SHP77 treated with DMSO at 0.1 percent for 48 hours (cell line): ENCODE results near the gene ATG2A.

Experiments used
- DNase-seq: peaks from one replicate; lab custom pipeline; 2025; lab: John Stamatoyannopoulos, UW

ATG2A gene

DNA sequence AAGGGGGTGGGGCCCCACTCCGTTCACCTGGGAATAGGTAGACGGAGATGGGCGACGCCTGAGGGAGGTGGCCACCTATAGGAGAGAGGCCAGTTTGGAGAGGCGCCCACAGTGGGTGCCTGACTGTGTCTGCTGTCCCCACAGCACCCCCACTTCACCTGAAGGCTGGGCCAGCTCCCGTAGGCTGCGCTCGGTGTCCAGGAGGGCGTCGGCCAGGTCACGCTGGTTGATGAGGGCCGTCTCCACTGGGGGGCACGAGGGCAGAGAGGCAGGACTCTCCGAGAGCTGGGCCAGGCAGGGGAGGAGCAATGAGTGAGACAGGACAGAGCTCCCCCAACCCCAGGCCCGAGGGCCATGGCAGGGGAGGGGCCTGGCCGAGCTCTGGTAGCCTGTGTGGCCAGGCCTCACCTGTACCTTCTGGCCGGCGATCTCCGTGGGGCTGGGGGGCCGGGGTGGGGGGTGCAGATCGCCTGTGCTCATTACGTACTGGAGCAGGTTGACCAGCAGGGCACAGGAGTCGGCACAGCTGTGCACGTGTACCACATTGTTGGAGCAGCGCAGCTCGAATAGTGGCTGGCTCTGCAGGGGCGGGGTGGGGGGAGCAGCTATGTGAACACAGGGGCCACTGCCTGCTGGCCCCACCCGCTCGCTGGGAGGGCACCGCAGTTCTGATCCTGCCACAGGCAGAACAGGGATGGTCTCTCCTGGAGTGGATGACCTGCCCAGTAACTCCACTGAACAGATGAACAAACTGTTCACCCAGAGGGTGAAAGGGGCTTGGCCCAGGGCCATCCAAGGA is 14.7 kb downstream of the ATG2A start:
- DNase-seq, result no peak

GRCh38 chr11:64900774-64901173 is 16.2 kb downstream of the ATG2A start:
- no peak for DNase-seq

DNA sequence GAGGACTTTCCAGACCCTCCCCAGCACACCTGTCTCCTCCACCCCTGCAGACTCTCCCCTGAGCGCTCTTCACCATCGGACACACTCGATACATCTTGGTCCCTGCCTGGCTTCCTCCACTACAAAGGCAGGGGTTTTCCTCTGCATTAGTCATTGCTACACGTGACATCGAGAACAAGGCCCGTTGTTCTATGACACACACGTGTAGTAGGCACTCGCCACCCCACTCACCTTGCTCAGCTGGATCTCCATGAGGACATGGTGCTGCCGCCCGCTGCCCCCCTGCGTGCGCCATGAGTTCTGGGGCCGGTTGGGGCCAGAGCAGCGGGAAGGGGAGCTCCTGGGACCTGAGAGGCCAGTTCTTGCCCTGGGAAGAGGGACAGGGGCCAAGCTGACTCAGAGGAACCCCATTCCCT is 16.7 kb downstream of the ATG2A start:
- DNase-seq, result no peak

DNA sequence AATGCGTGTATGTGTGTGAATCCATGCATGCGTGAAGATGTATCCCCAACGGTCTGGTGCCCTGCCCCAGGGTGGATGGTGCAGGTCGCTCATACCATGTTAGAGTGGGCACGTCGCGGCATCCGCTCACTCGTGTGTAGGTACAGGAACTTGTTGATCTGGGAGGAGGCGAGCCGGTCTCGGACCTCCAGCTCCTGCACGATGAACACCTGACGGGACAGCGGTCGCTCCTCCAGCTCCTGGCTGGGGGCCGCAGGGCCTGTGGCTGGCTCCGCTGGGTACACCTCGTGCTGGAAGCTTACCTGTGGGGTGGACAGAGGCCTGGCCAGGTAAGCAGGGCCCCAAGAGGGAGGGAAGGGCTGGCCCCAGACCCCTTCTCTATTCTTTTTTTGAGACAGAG is 18.5 kb downstream of the ATG2A start:
- DNase-seq, result no peak

DNA sequence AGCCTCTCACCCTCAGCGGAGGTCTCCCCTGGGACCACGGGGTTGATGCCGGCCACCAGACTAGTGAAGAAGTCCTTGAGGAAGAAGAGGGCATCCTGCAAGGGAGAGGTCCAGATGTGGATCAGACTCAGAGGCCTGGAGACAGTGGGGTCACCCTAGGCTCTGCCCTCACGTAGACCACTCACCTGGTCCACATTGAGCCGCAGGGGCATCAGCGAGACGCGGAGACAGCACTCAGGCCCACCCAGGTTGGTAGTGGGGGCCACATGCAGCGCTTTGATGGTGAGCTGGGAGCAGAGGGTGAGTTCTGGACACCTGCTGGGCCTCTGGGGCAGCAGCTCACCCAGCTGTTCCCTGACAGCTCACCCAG is 18.9 kb downstream of the ATG2A start:
- DNase-seq, result no peak

GRCh38 chr11:64897381-64898075 is 19.5 kb downstream of the ATG2A start:
- DNase-seq, result no peak

DNA sequence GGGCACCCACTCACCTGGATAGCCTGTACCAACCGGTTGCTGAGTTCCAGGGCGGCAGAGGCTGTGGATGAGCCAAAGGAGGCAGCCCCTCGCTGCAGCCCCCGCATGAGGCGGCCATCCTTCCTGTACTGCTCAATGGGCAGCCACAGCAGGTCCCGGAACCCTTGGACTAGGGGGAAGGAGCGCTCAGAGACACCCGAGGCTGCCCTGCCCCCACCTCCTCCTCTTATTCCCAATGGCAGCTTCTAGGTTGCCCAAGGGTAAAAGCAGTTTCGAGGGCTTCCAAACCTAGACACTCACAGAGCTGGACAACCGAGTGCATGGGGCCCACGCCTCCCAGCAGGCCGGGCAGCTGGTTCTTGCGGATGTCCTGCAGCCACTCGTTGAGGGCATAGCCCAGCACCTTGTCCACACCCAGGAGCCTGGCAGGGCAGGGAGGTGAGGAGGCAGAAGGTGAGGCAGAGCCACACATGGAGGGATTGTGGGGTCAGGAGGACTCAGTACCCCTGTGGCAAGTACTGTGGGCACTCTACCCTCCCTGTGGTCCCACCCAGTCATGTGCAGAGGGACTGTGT is 20.5 kb downstream of the ATG2A start:
- no peak for DNase-seq

GRCh38 chr11:64894812-64895452 is 22.1 kb downstream of the ATG2A start:
- DNase-seq, result no peak

DNA sequence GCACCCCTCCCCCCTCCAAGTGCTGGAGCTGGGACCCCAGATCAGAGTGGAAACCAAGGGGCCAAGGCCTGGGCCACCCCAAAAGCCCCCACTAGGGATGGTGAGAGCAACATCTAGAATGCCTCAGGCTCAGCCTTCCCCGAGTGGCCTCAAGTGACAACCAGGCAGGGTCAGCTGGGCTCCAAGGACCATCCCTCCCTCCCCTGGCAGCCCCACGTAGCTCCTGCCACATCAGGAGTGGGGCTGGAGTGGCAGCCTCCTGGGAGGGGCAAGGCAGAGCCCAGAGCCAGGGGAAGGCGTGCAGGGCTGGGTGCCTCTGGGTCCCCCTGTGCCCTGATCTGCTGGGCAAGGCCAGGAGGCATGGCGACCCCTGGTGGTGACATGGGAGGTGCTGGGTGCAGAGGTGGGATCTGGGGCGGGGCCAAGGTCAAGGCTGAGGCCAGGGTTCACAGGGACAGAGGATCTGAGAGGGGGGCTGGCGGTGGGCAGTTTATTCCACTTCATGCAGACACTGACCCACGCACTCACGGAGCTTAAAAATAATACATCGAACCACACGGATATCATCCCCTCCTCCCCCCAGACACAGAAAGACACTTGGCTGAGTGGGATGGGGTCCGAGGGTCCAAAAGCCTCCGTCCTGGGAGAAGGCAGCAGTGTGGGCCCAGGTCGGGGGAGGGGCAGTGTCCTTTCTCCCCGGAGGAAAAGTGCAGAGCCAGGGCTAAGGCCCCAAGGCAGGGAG is 22.8 kb downstream of the ATG2A start:
- no peak for DNase-seq

GRCh38 chr11:64893194-64894069 is 23.6 kb downstream of the ATG2A start:
- DNase-seq, result no peak

- no peak for DNase-seq
Observed at GRCh38 chr11:64892838-64893193, 24.2 kb downstream of the ATG2A start.

GRCh38 chr11:64892411-64892831 is 24.6 kb downstream of the ATG2A start:
- no peak for DNase-seq

DNA sequence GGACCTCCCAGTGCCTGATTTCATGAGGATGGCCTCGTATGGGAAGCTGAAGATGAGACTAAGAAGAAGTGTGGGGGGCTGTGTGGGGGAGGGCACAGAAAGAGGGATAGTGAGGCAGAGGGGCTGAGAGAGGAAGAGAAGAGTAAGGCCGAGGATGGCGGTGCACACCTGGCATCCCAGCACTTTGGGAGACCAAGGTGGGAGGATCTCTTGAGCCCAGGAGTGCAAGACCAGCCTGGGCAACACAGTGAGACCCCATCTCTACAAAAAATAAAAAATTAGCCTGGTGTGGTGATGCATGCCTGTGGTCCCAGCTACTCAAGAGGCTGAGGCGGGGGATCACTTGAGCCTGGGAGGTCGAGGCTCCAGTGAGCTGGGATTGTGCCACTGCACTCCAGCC is 25.1 kb downstream of the ATG2A start:
- DNase-seq, result no peak

DNA sequence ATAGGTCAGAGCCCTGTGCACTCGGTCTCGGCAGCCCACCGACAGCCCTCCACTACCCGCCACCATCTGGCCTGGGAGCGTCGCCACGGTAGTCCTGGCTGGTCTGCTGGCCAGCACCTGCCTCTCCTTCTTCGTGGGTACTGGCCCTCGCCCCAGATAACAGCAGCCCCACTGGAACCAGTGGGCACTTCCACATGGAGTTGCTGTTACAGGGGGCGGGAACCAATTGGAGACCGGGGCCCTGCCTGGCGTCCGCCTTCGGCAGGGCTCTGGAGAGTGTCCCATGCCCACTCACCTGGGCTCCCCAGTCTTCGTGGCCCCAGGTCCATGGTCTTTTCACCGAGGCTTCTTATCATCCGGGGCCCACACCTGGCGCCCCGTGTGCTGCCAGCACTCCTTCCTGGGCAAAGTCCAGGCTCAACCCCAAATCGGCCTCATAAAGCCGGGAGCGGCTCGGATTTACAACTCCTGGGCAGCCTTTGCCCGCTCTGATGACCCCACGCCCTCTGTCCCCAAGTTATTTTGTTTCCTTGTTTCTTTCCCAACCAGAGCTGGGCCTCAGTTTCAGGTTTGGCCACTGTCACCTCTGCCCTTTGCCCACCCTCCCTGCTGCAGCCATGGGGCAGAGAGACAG is 25.7 kb downstream of the ATG2A start:
- no peak for DNase-seq

- no peak for DNase-seq
Observed at GRCh38 chr11:64890522-64890939, 26.5 kb downstream of the ATG2A start.

- DNase-seq, result no peak
Observed at GRCh38 chr11:64888729-64889511, 28.1 kb downstream of the ATG2A start.

GRCh38 chr11:64888406-64888728 is 28.6 kb downstream of the ATG2A start:
- no peak for DNase-seq

- DNase-seq, result peak; percentile 29
Observed at GRCh38 chr11:64887757-64888405, 29.1 kb downstream of the ATG2A start.

DNA sequence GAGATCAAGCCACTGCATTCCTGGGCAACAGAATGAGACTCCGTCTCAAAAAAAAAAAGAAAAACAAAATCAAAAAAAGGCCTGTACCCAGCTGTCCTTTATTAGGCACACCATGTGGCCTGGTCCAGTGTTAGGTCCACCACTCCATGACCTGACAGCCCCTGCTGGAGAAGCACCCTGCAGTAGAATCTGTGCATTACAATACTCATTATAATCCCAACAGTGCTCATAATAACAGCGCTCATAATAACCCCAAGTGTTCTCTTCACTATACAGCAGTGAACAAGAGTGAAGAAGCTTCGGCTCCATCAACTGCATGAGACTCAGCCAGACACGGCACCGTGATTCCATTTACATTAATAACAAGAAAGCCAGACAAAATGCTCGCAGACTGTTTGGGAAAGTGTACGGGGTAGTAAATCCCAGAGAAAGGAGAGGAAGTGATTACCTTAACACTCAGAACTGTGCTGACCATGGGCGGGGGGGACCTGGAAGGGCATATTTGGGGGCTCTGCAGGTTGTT is 29.7 kb downstream of the ATG2A start:
- no peak for DNase-seq
